ENCODE measurements around the gene MYMX.

MYMX gene

GRCh38 chr6:44232676-44233566 is 16.2 kb downstream of the MYMX start:
- no peak for DNase-seq (ENCODE audit: low spot score)

- no peak for DNase-seq (ENCODE audit: low spot score)
Observed at GRCh38 chr6:44233567-44234100, 16.9 kb downstream of the MYMX start.

GRCh38 chr6:44234101-44235025 is 17.6 kb downstream of the MYMX start:
- DNase-seq (ENCODE audit: low spot score) = peak; percentile 70

GRCh38 chr6:44235269-44235668 is 18.5 kb downstream of the MYMX start:
- no peak for DNase-seq (ENCODE audit: low spot score)

GRCh38 chr6:44235891-44236516 is 19.3 kb downstream of the MYMX start:
- DNase-seq (ENCODE audit: low spot score) = no peak

GRCh38 chr6:44237021-44237812 is 20.5 kb downstream of the MYMX start:
- DNase-seq (ENCODE audit: low spot score) = peak; percentile 41

- DNase-seq (ENCODE audit: low spot score) = peak; percentile 81
Observed at GRCh38 chr6:44237813-44238433, 21.2 kb downstream of the MYMX start.

- DNase-seq (ENCODE audit: low spot score) = no peak
Observed at GRCh38 chr6:44238687-44239350, 22.1 kb downstream of the MYMX start.

- no peak for DNase-seq (ENCODE audit: low spot score)
Observed at GRCh38 chr6:44243345-44243744, 26.6 kb downstream of the MYMX start.

GRCh38 chr6:44245391-44245911 is 28.7 kb downstream of the MYMX start:
- no peak for DNase-seq (ENCODE audit: low spot score)

- peak; percentile 84 for DNase-seq (ENCODE audit: low spot score)
Observed at GRCh38 chr6:44245912-44246662, 29.4 kb downstream of the MYMX start.

GRCh38 chr6:44246663-44247337 is 30.1 kb downstream of the MYMX start, which contains the start of gene HSP90AB1:
HSP90AB1 (plus strand) TSS chr6:44247101; CDS start chr6:44248630, 1,529 bp downstream.
- peak; percentile 99 for DNase-seq (ENCODE audit: low spot score)

- peak; percentile 64 for DNase-seq (ENCODE audit: low spot score)
Observed at GRCh38 chr6:44247338-44248302, 30.9 kb downstream of the MYMX start.

- no peak for DNase-seq (ENCODE audit: low spot score)
Observed at GRCh38 chr6:44248579-44248978, 31.9 kb downstream of the MYMX start.

GRCh38 chr6:44249082-44249748 is 32.5 kb downstream of the MYMX start:
- peak; percentile 25 for DNase-seq (ENCODE audit: low spot score)

- DNase-seq (ENCODE audit: low spot score) = no peak
Observed at GRCh38 chr6:44250067-44250717, 33.5 kb downstream of the MYMX start.

Measured in NAMALWA (cell line).